ENCODE data around the gene OSBPL10.
A peak's percentile ranks its signal among the peaks of the same experiment; 100 is the strongest.
"Not testable (repeated sequence)": the region's sequence is repeated elsewhere in the genome, so short reads cannot be mapped to it uniquely, and the experiment has no call there.

The OSBPL10 gene

GRCh38 chr3:31879365-31879764 lies 101.7 kb downstream of the OSBPL10 start:
- no peak overlapping the region for H3K4me3 Mint-ChIP-seq
- no peaks in the 10 kb centered on the region for H3K27me3 Mint-ChIP-seq
- H3K9me3 Mint-ChIP-seq: peaks cover 4% of the 10 kb centered on the region
- H3K4me1 Mint-ChIP-seq: no peaks in the 10 kb centered on the region
- H3K36me3 Mint-ChIP-seq: no peaks in the 10 kb centered on the region
- no peak overlapping the region for H3K27ac Mint-ChIP-seq

GRCh38 chr3:31878231-31878838 lies 102.7 kb downstream of the OSBPL10 start:
- Mint-ChIP-seq H3K4me3 (no peak overlapping the region), H3K36me3 (no peaks in the 10 kb centered on the region), H3K27me3 (no peaks in the 10 kb centered on the region), H3K4me1 (no peaks in the 10 kb centered on the region), H3K27ac (no peak overlapping the region), H3K9me3 (peaks cover 4% of the 10 kb centered on the region)

- Mint-ChIP-seq H3K9me3 (peaks cover 4% of the 10 kb centered on the region), H3K27ac (no peak overlapping the region), H3K4me3 (no peak overlapping the region), H3K4me1 (no peaks in the 10 kb centered on the region), H3K36me3 (no peaks in the 10 kb centered on the region), H3K27me3 (no peaks in the 10 kb centered on the region)
Measured at GRCh38 chr3:31876331-31876730, 104.7 kb downstream of the OSBPL10 start.

- H3K9me3 Mint-ChIP-seq: peaks cover under 1% of the 10 kb centered on the region
- H3K36me3 Mint-ChIP-seq: no peaks in the 10 kb centered on the region
- H3K27me3 Mint-ChIP-seq: no peaks in the 10 kb centered on the region
- H3K27ac Mint-ChIP-seq: no peak overlapping the region
- H3K4me3 Mint-ChIP-seq: no peak overlapping the region
- H3K4me1 Mint-ChIP-seq: no peaks in the 10 kb centered on the region
Measured at GRCh38 chr3:31875437-31875836, 105.6 kb downstream of the OSBPL10 start.

GRCh38 chr3:31873254-31873820 lies 107.7 kb downstream of the OSBPL10 start:
- H3K27me3 Mint-ChIP-seq: no peaks in the 10 kb centered on the region
- H3K4me3 Mint-ChIP-seq: no peak overlapping the region
- H3K36me3 Mint-ChIP-seq: no peaks in the 10 kb centered on the region
- H3K4me1 Mint-ChIP-seq: no peaks in the 10 kb centered on the region
- no peaks in the 10 kb centered on the region for H3K9me3 Mint-ChIP-seq
- H3K27ac Mint-ChIP-seq: no peak overlapping the region

GRCh38 chr3:31871939-31872507 lies 109.0 kb downstream of the OSBPL10 start:
- H3K9me3 Mint-ChIP-seq: no peaks in the 10 kb centered on the region
- no peak overlapping the region for H3K27ac Mint-ChIP-seq
- no peaks in the 10 kb centered on the region for H3K27me3 Mint-ChIP-seq
- no peaks in the 10 kb centered on the region for H3K36me3 Mint-ChIP-seq
- H3K4me3 Mint-ChIP-seq: no peak overlapping the region
- no peaks in the 10 kb centered on the region for H3K4me1 Mint-ChIP-seq

GRCh38 chr3:31870111-31870510 lies 111.0 kb downstream of the OSBPL10 start:
- not testable (repeated sequence) for H3K4me1 Mint-ChIP-seq, H3K9me3 Mint-ChIP-seq, H3K27ac Mint-ChIP-seq, H3K27me3 Mint-ChIP-seq, H3K4me3 Mint-ChIP-seq, H3K36me3 Mint-ChIP-seq

- H3K27me3 Mint-ChIP-seq: no peaks in the 10 kb centered on the region
- no peak overlapping the region for H3K27ac Mint-ChIP-seq
- H3K9me3 Mint-ChIP-seq: no peaks in the 10 kb centered on the region
- no peaks in the 10 kb centered on the region for H3K36me3 Mint-ChIP-seq
- H3K4me3 Mint-ChIP-seq: no peak overlapping the region
- no peaks in the 10 kb centered on the region for H3K4me1 Mint-ChIP-seq
Measured at GRCh38 chr3:31868236-31868635, 112.8 kb downstream of the OSBPL10 start.

GRCh38 chr3:31862666-31863279 lies 118.3 kb downstream of the OSBPL10 start:
- Mint-ChIP-seq H3K4me1 (no peaks in the 10 kb centered on the region), H3K27me3 (no peaks in the 10 kb centered on the region), H3K36me3 (no peaks in the 10 kb centered on the region), H3K9me3 (no peaks in the 10 kb centered on the region), H3K4me3 (no peak overlapping the region), H3K27ac (peak overlapping the region; percentile 6)

GRCh38 chr3:31861826-31862225 lies 119.2 kb downstream of the OSBPL10 start:
- Mint-ChIP-seq H3K36me3 (no peaks in the 10 kb centered on the region), H3K27me3 (no peaks in the 10 kb centered on the region), H3K4me1 (no peaks in the 10 kb centered on the region), H3K9me3 (no peaks in the 10 kb centered on the region), H3K27ac (no peak overlapping the region), H3K4me3 (no peak overlapping the region)

- H3K4me1 Mint-ChIP-seq, H3K9me3 Mint-ChIP-seq, H3K27me3 Mint-ChIP-seq, H3K36me3 Mint-ChIP-seq, H3K4me3 Mint-ChIP-seq, H3K27ac Mint-ChIP-seq: not testable (repeated sequence)
Measured at GRCh38 chr3:31860642-31861041, 120.4 kb downstream of the OSBPL10 start.

GRCh38 chr3:31859245-31859644 lies 121.8 kb downstream of the OSBPL10 start:
- no peaks in the 10 kb centered on the region for H3K9me3 Mint-ChIP-seq
- H3K4me1 Mint-ChIP-seq: no peaks in the 10 kb centered on the region
- no peaks in the 10 kb centered on the region for H3K36me3 Mint-ChIP-seq
- no peaks in the 10 kb centered on the region for H3K27me3 Mint-ChIP-seq
- H3K27ac Mint-ChIP-seq: no peak overlapping the region
- no peak overlapping the region for H3K4me3 Mint-ChIP-seq

- H3K4me3 Mint-ChIP-seq: no peak overlapping the region
- no peaks in the 10 kb centered on the region for H3K27me3 Mint-ChIP-seq
- peaks cover 2% of the 10 kb centered on the region for H3K4me1 Mint-ChIP-seq
- no peak overlapping the region for H3K27ac Mint-ChIP-seq
- H3K36me3 Mint-ChIP-seq: no peaks in the 10 kb centered on the region
- H3K9me3 Mint-ChIP-seq: no peaks in the 10 kb centered on the region
Measured at GRCh38 chr3:31858439-31858838, 122.6 kb downstream of the OSBPL10 start.

GRCh38 chr3:31853580-31853979 lies 127.5 kb downstream of the OSBPL10 start:
- Mint-ChIP-seq H3K27me3 (no peaks in the 10 kb centered on the region), H3K4me3 (no peak overlapping the region), H3K4me1 (peaks cover 6% of the 10 kb centered on the region), H3K9me3 (no peaks in the 10 kb centered on the region), H3K27ac (no peak overlapping the region), H3K36me3 (no peaks in the 10 kb centered on the region)

GRCh38 chr3:31851278-31851677 lies 129.8 kb downstream of the OSBPL10 start:
- peaks cover 6% of the 10 kb centered on the region for H3K4me1 Mint-ChIP-seq

GRCh38 chr3:31848911-31849310 lies 132.2 kb downstream of the OSBPL10 start:
- Mint-ChIP-seq H3K36me3 (no peaks in the 10 kb centered on the region), H3K4me3 (no peak overlapping the region), H3K9me3 (no peaks in the 10 kb centered on the region), H3K27me3 (no peaks in the 10 kb centered on the region), H3K27ac (no peak overlapping the region), H3K4me1 (peaks cover 6% of the 10 kb centered on the region)

More at GRCh38 chr3:31851278-31851677, 129.8 kb downstream of the OSBPL10 start:
- no peaks in the 10 kb centered on the region for H3K27me3 Mint-ChIP-seq
- no peak overlapping the region for H3K4me3 Mint-ChIP-seq
- H3K9me3 Mint-ChIP-seq: no peaks in the 10 kb centered on the region
- no peaks in the 10 kb centered on the region for H3K36me3 Mint-ChIP-seq
- no peak overlapping the region for H3K27ac Mint-ChIP-seq
